ENCODE measurements around the gene CFAP97D1.

Gene CFAP97D1

DNA sequence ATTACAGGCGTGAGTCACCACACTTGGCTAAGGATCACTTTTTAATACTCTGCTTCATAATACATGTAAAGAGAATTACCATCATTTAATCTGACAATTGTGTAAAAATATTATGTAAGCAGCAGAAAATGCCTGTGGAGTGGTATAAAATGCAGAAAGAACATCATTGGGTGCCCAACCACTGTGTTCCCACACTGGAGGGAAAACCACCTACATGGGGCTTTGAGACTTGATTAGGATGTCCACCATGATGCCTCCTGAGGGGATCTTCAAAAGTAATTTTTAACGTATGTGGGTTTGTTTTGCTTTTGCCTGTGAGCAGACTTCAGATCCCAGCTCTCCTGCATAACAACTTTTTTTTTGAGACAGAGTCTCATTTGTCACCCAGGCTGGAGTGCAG lies 18.8 kb downstream of the CFAP97D1 start:
- no peak for DNase-seq (ENCODE audit: low read depth)

DNA sequence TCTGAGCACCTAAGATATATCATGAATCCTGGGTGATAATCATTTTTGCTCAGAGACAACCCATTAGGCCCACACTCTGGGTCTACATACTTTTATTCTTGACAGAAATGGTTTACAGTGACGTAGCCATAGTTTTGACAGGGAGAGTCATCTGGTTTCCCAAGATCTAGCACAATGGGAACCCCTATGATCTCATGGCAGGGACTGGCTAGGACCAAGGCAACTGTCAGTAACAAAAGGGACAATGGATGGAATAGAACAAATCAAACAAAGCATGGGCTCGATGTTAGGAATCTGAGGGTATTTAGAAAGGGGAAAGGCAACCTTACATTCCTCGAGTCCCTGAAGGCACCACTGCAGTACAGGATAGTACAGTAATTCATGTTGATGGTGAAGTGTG lies 20.5 kb downstream of the CFAP97D1 start:
- no peak for DNase-seq (ENCODE audit: low read depth)

DNA sequence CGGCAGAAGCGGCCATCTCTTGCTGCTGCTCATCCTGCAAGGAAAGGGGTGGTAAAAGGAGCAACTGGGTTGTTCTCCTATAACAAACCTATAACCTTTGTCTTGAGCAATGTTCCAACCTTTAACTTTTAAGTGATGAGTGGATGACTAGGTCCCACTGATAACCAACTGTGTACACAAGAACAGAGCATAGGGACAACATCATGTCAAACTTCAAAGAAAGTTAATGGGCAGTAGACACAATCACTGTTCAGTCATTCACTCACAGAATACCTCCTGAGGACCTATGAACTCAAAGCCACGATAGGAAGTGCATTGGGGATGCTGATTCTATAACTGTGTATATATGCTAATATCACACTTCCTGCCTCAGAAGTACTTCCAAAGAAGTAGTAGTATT lies 21.6 kb downstream of the CFAP97D1 start:
- DNase-seq (ENCODE audit: low read depth): no peak

DNA sequence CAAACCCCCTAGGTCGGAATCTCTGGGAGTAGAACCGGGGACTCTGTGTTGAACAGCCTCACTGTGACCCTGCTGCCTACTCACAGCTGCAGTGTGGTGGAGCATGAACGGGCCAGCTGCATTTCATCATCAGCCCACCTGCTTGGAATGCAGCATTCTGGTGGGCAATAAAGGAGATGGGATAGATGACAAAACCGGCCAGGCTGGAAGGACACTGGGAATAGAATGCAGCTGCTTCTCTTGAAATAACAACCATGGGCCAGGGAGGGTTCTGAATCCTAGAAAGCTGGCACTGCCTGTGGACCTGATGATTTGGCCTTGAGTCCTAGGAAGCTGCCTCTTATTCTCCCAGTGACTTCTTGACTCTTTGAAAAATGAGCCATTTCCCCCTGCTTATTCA lies 23.5 kb downstream of the CFAP97D1 start:
- DNase-seq (ENCODE audit: low read depth): no peak

DNA sequence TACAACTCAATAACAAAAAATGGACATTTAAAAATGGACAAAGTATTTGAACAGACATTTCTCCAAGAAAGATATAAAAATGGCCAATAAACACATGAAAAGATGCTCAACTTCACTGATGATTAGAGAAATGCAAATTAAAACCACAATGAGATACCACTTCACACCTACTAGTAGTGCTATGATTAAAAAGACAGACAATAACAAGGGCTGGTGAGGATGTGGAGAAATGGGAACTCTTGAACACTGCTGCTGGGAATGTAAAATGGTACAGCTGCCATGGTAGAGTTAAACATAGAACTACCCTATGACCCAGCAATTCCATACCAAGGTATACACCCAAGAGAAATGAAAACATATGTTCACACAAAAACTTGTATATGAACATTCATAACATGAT lies 24.9 kb downstream of the CFAP97D1 start:
- DNase-seq (ENCODE audit: low read depth): no peak

DNA sequence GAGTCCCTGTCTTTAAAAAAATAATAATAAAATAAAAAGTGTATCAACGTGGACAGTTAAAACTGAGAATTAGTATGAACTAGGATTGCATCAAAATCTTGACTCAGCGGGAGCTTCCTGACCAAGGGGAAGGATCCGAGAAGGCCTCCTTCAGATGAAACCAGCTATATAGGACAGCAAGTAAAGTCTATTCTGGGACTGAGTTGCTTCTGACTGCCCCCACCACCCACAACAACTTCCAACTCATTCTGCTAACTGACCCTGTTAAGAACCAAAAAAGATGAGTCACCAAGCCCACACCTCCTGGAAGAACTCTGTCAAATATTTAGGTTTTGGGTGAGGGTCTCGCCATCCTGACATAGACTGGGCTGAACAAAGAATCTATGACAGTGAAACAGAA lies 27.8 kb downstream of the CFAP97D1 start:
- DNase-seq (ENCODE audit: low read depth): no peak

DNA sequence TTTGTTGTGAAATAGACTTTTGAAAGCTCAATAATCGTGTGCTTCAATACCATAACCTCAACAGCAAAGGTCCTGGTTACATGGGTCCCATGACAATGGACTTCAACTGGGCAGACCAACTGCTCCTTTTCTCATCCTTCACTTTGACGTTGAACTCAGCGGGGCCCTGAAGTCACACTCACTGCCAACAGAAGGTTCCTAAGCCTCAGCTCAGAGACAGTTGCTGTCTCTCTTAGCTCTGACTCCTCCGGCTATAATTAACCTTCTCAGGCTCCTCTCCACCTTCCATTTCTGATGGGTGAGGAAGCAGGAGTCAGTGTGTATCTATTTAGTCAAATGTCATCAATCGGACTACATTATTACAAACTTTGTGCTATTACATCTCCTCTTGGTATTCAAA lies 28.9 kb downstream of the CFAP97D1 start:
- DNase-seq (ENCODE audit: low read depth): no peak

DNA sequence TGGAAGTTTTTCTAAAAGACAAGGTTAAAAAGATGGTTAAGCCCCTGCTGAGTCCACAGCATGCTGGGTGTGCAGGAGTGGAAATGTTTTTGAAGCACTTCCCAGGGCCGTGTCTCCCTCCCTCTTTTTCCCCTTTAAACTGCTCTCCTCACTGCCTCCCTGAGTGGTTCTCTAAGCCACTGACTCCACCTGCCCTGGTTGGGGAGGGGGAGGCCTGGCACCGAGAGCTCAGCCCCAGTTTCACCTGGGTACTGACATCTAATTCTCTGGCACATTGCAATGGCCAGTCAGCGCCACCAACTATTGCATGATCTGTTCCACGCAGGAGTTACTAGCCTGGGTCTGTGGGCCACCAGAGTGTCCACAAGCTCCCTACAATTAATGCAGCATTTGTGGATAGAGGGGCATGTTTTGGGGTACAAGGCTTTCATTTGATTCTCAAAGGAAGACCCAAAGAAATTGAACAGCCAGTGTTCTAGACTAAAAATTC lies 30.0 kb downstream of the CFAP97D1 start:
- no peak for DNase-seq (ENCODE audit: low read depth)

DNA sequence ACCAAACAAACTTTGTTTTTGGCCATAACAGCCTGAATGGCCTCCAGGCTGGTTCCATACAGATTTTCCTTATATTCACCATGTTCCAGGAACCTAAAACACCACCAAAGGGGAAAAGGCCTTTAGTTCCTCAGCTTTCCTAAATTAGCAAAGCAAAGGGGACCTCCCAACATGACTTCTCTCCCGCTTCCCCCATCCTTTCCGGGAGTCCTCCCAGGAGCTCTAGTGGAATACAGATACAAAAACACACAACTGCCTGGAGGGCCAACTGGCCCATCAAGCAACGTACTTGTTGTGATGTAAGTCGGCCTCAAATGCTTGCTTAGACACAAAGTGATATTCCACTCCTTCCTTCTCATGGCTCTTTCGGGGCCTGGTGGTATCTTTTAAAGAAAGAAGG lies 30.6 kb downstream of the CFAP97D1 start:
- DNase-seq (ENCODE audit: low read depth): no peak

DNA sequence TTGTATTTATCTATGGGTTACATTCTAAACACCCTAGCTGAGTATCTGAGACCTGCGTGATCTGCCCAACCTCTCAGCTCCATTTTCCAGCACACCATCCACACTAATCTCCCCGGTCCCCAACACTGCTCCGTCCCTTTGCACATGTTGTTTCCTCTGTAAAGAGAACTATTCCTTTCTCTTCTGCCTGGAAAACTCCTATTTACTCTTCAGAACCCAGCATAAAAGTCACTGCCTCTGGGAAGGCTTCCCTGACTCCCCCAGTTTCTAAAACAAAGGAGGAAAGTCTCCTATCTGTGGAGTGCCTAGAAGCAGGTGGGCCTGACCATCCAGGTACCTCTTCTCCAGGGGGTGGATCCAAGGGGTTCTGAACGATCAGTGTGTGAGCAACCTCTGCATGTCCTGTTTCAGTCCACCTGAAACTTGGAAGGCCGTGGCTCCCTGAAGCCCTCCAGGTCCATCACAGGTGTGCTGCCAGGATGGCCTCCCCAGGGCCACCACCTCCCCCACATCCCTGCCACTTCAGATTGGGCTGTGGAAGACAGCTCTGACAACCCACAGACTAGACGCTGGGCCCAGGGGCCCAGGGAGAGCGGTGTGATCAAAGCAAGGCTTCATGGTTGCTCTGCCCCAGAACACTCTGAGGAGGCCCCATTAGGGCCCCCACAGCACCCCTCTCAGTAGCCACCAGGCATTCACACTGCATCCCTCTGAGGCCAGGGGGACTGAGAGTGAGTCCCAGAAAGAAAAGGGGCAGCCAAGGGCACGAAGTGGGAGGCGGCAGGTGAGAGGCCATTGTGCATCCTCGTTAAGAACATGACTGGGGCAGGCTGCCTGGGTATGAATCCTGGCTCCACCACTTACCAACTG lies 32.4 kb downstream of the CFAP97D1 start:
- DNase-seq (ENCODE audit: low read depth): no peak

DNA sequence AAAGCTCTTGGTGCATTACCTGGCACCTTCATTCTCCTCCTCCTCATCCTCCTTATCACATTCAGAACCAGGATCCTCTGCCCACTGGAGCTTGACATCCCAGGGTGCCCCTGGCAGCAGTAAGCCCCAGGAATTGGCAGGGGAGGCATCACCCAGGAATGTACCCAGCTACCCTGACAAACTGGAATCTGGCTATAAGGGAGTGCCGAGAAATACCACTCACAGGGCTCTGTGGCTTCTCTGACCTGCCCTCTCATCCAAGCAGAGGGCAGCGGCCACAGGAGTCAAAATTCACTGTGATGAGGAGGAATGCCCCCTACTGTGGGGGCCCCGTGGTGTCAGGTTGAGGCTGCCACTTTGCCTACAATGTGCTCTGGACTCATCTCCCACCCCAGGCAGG lies 33.2 kb downstream of the CFAP97D1 start:
- no peak for DNase-seq (ENCODE audit: low read depth)

DNA sequence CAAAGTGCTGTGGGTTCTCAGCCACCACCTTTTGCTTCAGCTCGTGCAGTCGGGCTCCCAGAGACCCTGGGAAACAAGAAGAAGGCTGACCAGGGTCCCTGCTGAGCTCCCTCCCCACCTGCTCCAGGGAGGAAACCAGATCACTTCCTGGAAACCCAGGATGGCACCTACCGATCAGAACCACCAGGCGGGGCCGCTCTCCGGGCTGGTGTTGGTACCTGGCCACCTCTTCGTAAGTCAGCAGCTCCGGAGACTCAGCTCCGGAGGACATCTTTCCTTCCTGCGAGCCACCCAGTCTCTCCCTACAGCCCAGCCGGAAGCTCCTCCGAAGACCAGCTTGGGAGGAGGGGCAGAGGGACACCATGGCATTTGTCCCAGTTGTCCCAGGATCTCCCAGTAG lies 33.8 kb downstream of the CFAP97D1 start:
- DNase-seq (ENCODE audit: low read depth): no peak

DNA sequence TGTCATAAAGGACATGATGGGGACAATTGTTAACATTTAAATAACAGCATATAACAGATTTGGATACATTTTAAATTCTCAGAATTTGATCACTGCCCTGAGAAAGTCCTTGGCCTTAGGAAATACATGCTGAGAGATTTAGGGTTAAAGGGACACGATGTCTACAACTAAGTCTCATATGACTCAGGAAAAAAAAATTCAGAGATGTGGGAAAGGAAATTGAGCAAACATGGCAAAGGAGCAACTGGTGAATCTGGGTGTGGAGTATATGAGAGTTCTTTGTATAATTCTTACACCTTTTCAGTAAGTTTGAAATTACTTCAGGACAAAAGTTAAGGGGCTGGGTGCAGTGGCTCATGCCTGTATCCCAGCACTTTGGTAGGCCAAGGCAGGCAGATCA lies 34.5 kb downstream of the CFAP97D1 start:
- DNase-seq (ENCODE audit: low read depth): no peak

DNA sequence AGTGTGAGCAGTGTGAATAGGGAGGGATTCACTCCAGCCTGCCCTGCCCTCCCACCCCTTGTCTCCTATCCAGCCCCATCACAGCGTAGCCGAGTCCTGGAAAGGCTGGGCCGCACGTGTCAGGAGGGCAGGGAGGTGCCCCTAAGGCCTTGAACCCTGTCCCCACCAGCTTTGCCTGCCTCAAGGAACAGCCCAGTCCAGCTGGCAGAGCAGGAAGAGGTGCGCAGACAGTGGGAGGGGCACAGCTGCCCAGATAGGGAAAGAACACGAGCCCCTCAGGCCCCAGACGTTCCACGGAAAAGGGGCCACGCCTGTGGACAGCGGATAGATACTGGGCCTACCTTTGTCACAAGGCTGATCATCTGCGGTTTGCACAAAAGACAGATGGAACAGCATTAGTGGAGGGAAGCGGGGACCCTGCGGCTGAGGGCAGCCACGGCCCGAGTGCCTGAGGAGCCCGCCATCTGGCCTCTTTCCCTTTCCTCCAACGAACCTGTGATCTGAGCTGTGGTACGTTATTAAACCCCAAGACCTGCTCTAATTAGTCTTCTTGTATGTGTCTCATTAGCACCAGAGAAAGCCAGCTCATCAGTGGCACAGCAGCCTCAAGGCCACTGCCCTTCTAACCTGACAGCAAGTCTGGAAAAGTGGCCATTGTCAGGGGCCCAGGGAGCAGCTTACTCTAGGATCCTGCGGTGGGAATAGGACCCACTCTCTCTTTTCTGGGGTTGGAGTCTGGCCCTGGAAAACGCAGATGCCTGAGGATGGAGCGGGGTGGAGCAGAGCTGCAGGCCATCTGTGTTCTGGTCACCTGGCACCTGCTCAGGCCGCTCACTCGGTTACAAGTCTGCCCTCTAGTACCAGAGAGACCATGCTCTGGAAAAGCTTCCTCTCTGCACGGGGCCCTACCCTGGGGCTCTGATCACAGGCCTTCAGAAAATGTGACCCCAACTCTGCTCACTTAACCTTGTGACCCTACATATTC lies 36.4 kb downstream of the CFAP97D1 start:
- DNase-seq (ENCODE audit: low read depth): no peak

DNA sequence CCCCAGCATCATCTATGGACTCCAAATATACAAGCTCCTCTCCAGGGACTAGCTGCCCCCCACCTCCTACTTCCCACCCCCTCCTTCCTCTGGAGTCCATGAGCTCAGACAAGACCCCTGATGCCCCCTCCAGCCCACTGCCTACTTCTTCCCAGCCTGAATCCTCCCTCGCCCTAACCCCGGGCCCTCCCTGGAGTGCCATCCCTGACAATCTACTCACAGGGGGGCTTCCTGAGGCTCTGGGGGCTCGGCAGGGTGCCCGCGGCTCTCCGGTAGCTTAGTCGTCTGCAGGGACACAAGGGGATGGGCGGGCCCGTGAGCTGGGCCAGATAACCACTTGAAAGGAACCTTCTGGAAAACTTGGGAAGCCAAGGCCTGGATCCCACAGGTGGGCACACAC lies 37.6 kb downstream of the CFAP97D1 start:
- no peak for DNase-seq (ENCODE audit: low read depth)

DNA sequence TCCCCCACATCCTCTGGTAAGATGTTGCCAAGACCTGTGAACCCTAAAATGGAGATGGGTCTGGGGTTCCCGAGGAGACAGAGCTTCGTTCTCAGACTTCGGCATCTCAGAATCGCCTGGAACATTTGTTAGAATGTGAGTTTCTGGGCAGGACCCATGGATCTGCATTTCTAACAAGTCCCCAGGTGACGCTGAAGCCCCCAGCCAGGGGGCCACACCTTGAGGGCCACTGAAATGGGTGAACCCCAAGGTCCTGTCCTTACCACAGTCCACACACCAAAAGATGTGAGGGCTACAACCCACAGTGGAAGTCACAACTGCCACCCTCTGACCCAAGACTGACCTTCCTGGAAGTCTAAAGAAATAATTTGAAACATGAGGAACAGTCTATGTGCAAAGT lies 38.7 kb downstream of the CFAP97D1 start:
- no peak for DNase-seq (ENCODE audit: low read depth)

DNA sequence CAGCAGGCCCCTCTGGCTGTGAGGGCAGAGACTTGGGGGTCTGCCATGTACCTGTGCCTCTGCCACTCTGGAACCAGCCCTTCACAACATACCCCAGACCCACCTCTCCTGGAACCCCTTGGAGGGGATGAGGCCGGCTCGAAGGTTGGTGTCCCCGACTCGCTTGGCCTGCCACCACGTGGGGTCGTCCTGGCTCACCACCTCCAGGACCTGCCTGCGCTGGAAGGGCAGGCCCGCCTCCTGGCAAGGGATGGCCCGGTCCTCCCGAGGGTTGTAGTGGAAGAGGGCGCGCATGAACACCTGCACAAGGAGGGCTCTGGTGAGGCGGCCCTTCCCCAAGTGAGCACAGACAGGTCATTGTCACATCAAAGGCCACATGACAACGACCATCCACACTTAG lies 40.5 kb downstream of the CFAP97D1 start:
- DNase-seq (ENCODE audit: low read depth): no peak

DNA sequence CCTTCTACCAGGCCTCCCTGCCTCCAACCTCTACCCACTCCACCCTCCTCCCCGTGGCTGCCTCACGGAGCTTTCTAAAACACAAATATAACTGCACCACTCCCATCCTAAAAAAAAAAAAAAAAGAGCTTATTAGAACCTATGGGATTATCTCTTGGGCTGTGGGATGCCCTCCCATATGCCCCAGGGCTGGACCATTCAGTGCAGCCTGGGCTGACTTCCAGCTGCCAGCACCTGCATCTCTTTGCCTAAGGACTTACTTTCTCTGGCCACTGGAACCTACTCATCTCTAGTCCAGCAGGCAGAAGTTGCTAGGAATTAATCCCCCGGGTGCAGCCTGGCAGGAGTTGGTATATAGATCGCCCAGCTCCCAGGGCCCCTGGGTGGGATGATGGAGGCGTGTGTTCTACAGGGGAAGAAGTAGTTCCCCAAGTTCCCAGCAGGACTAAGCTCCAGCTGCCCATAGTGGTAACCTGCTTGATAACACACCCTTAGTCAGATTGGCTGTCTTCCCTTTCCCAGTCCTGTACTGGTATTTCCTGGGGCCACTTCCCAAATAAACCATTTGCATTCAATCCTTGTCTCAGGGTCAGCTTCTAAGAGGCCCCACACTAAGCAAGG lies 42.4 kb downstream of the CFAP97D1 start:
- no peak for DNase-seq (ENCODE audit: low read depth)

DNA sequence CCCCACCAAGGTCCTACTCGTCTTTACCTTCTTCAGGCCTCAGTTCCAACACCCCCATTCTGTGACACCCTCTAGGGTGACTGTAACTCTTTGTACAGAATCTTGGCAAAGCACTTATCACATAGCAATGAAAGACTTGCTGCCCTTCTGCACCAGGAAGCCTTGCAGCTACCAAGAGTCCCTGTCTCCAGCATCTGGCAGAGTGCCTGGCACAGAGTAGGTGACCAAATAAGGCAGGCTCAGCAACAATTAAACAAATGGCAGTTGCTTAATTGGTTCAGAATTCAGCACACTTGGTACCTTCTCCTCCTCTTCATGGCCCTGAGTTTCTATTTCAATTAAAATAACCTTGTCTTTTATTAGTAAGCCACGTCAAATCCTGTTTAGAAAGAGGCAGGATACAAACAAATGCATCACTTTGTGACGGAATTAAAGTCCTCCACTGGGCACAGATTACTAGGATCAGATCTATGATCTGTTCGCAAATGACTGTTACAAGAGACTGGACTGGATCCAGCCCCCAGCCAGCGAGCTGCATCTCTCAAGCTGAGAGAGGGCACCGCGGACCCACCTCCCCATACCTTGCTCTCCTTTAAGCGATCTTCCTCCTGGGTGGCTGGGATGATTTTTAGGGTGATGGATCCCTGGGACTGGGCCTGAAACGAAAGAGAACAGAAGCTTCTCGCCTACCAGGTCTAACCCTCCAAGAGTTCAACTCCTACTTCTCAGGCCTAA lies 43.3 kb downstream of the CFAP97D1 start:
- DNase-seq (ENCODE audit: low read depth): no peak

DNA sequence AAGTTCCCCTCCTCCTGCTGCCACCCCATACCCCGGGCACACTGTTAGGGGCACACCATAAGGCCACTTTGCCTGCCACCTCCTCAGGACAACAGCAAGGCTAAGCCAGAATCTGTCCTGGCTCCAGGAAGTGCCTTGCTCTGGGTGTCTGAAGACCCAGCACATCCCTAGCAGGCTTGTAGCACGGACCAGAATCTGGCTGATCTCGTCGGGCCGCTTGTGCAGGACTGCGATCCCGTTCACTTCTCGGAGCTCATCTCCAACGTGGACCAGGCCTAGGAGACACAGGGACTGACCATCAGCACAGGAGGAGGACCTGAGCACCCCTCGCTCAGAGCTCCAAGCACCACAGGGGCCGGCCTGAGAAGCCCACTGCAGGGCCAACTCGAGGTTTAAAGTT lies 45.3 kb downstream of the CFAP97D1 start:
- no peak for DNase-seq (ENCODE audit: low read depth)

DNA sequence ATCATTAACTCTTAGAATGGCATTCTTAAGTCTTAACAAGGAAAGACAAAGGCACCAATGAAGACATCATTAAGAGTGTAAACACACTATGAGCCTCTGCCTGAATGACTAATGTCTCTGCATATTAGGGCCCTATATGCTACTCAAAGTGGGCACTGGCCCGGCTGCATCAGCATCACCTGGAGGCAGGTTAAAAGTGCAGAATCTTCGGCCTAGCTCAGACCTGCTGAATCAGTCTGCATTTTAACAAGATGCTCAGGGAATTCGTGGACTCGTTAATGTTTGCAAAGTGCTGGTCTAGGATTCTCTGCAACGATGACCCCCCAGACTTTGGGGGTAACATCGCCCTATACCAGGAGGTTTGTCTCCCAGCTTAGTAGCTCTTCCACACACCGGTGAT lies 46.0 kb downstream of the CFAP97D1 start:
- DNase-seq (ENCODE audit: low read depth): no peak

DNA sequence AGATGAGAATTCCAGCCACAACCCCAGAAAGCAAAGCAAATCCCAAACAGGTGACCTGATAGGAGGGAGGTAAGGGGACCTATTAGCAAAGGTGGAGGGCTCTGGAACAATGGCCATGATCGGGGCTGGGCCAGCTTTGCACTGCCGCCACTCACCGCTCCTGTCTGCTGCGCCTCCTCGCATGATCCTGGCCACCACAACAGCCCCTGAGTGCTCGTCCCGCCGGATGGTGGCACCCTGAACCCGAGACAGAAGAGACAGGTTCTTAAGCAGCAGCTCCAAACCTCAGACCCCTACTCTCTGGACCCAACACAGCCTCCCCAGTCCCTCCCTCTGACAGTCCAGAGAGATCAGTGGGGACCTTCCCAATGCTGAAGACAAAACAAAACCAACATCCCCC lies 47.4 kb downstream of the CFAP97D1 start:
- no peak for DNase-seq (ENCODE audit: low read depth)
